OCI-LY1 (cell line): ENCODE results near the gene AFF2.
A peak's percentile ranks its signal among the peaks of the same experiment; 100 is the strongest.

ENCODE experiments used
- H2AFZ ChIP-seq: fragments of 200-600 bp; sonication (generic), shearing (Covaris generic); 2 replicates; pipeline ENCODE4 v1.6.0; 2014; ENCODE audit warnings: antibody characterized with exemption, mild to moderate bottlenecking, low read length
- H3F3A ChIP-seq: fragments of 200-600 bp; sonication (generic), shearing (Covaris generic); 2 replicates; pipeline ENCODE4 v1.6.0; 2014; ENCODE audit warnings: mild to moderate bottlenecking, antibody characterized with exemption, low read length, moderate library complexity; ENCODE audit not compliant: insufficient read depth
- H3K27ac ChIP-seq: fragments of 200-600 bp; sonication (generic); 2 replicates; pipeline ENCODE4 v1.5.1; 2014; ENCODE audit warnings: low read length, mixed run types, mild to moderate bottlenecking, low read depth; ENCODE audit not compliant: poor library complexity, severe bottlenecking
- H3K27me3 ChIP-seq: fragments of 200-600 bp; sonication (generic); 2 replicates; pipeline ENCODE4 v1.6.0; 2014; ENCODE audit warnings: antibody characterized with exemption, mild to moderate bottlenecking, low read length, moderate library complexity; ENCODE audit not compliant: insufficient read depth
- H3K36me3 ChIP-seq: fragments of 200-600 bp; sonication (generic); 2 replicates; pipeline ENCODE4 v1.6.1; 2014; ENCODE audit warnings: mild to moderate bottlenecking, antibody characterized with exemption, low read length, moderate library complexity, mixed read lengths; ENCODE audit not compliant: insufficient read depth
- H3K4me1 ChIP-seq: fragments of 200-600 bp; sonication (generic); 2 replicates; pipeline ENCODE4 v1.5.1; 2014; ENCODE audit warnings: mild to moderate bottlenecking, low read length, moderate library complexity; ENCODE audit not compliant: insufficient read depth, severe bottlenecking
- H3K4me2 ChIP-seq: fragments of 200-600 bp; sonication (generic), shearing (Covaris generic); 2 replicates; pipeline ENCODE4 v1.6.1; 2014; ENCODE audit warnings: low read length
- H3K4me3 ChIP-seq: fragments of 200-600 bp; sonication (generic); 2 replicates; pipeline ENCODE4 v1.5.1; 2014; ENCODE audit warnings: low read length, low read depth, mild to moderate bottlenecking, mixed read lengths; ENCODE audit not compliant: poor library complexity, severe bottlenecking
- H3K79me2 ChIP-seq: fragments of 200-600 bp; shearing (Covaris generic); 2 replicates; pipeline ENCODE4 v1.6.1; 2016; ENCODE audit warnings: mixed run types, low read length, mixed read lengths; ENCODE audit not compliant: insufficient read depth
- H3K9ac ChIP-seq: fragments of 200-600 bp; sonication (generic), shearing (Covaris generic); 2 replicates; pipeline ENCODE4 v1.6.1; 2014; ENCODE audit warnings: mild to moderate bottlenecking, low read length, mixed read lengths
- H3K9me2 ChIP-seq: fragments of 200-600 bp; sonication (generic), shearing (Covaris generic); 2 replicates; pipeline ENCODE4 v1.6.1; 2014; ENCODE audit warnings: low read depth, mild to moderate bottlenecking, low read length, mixed read lengths
- H3K9me3 ChIP-seq: fragments of 200-600 bp; shearing (Covaris generic); 2 replicates; pipeline ENCODE4 v1.6.1; 2014; ENCODE audit warnings: low read length, mixed read lengths
- H4K20me1 ChIP-seq: fragments of 200-600 bp; sonication (generic), shearing (Covaris generic); 2 replicates; pipeline ENCODE4 v1.6.0; 2016; ENCODE audit warnings: mild to moderate bottlenecking, low read length; ENCODE audit not compliant: insufficient read depth
- EZH2 ChIP-seq: fragments of 200-600 bp; sonication (generic), shearing (Covaris generic); IDR thresholded peaks from 2 replicates; pipeline ENCODE4 v1.8.0; 2017; ENCODE audit warnings: borderline replicate concordance, mixed run types, mild to moderate bottlenecking, antibody characterized with exemption, low read length, moderate library complexity, mixed read lengths
- TF ChIP-seq, protein P1 (sequence below): fragments of 200-600 bp; sonication (generic), shearing (Covaris generic); IDR thresholded peaks from 2 replicates; pipeline ENCODE4 v1.5.1; 2017; ENCODE audit warnings: mild to moderate bottlenecking, antibody characterized with exemption, low read length, moderate library complexity, mixed read lengths

AFF2 gene

DNA sequence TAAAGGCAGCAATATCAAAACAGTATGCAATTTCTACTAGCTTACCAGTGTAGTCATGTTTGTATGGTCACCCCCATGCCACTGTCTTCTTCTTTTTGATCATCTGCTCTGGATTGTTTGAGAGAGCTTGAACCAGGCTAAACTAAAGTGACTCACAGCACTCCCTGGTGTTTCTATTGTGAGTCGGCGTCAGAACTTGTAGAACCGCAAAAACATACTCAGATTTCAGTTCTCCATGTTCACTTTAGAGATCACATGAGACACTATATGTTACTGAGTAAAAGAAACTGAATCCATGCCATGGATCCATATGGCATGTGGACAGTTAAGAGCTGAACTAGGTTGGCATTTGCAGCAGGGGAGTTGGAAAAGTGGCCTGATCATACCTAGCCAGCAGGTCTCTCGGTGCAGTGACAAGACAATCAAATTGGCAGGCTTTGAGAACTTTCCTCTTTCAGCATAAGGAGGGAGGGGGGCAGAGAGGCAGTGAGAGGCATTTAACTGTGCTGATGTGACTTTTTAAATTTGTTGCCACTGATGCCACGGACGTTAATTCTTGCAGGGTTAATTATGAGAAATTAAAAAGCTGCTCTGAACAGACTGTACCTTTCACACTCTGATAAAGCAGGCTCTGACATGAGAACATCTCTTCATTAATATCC is 88.4 kb downstream of the AFF2 start:
- no peak overlapping the region for H2AFZ ChIP-seq
- H3K36me3 ChIP-seq, result no peaks in the 10 kb centered on the region
- H3K9ac ChIP-seq, result peak overlapping the region; percentile 53; the same call in 1 of the 2 replicates
- H3K4me2 ChIP-seq, result peak overlapping the region; percentile 73
- peaks cover 73% of the 10 kb centered on the region for H3K4me1 ChIP-seq
- H3K4me3 ChIP-seq, result peak overlapping the region; percentile 45
- peaks cover 4% of the 10 kb centered on the region; the same call in 1 of the 2 replicates for H3K79me2 ChIP-seq
- TF ChIP-seq EZH2, result no peak
- TF ChIP-seq, protein P1, sequence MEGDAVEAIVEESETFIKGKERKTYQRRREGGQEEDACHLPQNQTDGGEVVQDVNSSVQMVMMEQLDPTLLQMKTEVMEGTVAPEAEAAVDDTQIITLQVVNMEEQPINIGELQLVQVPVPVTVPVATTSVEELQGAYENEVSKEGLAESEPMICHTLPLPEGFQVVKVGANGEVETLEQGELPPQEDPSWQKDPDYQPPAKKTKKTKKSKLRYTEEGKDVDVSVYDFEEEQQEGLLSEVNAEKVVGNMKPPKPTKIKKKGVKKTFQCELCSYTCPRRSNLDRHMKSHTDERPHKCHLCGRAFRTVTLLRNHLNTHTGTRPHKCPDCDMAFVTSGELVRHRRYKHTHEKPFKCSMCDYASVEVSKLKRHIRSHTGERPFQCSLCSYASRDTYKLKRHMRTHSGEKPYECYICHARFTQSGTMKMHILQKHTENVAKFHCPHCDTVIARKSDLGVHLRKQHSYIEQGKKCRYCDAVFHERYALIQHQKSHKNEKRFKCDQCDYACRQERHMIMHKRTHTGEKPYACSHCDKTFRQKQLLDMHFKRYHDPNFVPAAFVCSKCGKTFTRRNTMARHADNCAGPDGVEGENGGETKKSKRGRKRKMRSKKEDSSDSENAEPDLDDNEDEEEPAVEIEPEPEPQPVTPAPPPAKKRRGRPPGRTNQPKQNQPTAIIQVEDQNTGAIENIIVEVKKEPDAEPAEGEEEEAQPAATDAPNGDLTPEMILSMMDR, result peak; percentile 37; the same call in 1 of the 2 replicates
- H3K27me3 ChIP-seq, result no peaks in the 10 kb centered on the region
- H3K27ac ChIP-seq, result peak overlapping the region; percentile 83
- H4K20me1 ChIP-seq, result no peaks in the 10 kb centered on the region
- H3K9me3 ChIP-seq, result no peaks in the 10 kb centered on the region
- no peaks in the 10 kb centered on the region for H3F3A ChIP-seq
- H3K9me2 ChIP-seq, result no peaks in the 10 kb centered on the region

DNA sequence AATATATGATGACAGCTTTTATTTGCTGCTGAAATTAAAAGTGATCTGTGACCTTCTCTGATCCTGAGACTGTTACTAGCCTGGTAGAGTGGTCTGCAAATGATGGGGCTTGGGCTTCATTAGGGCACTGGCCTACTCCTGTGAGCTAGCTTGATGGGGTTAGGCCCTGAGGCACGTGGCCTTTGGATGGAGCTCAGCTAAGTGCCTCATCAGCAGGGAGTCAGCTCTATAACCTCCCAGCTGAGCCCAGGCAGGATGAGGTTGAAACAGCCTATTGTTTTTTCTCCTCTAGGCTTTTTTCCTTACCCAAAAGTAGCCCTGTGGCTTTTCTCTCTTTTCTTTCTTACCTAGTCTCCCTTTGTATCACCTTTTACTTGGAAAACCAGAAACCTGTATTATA is 92.2 kb downstream of the AFF2 start:
- Histone ChIP-seq H3K4me3 (no peak overlapping the region), H3K4me1 (peaks cover 87% of the 10 kb centered on the region), H3K36me3 (no peaks in the 10 kb centered on the region), H3K9me3 (no peaks in the 10 kb centered on the region), H3K79me2 (peaks cover 7% of the 10 kb centered on the region; the same call in 1 of the 2 replicates), H3K4me2 (peak overlapping the region; percentile 37; the same call in 1 of the 2 replicates), H3K9me2 (no peaks in the 10 kb centered on the region), H3K27ac (peak overlapping the region; percentile 83), H4K20me1 (no peaks in the 10 kb centered on the region), H3K27me3 (no peaks in the 10 kb centered on the region), H3K9ac (no peak overlapping the region; the same call in 1 of the 2 replicates), H2AFZ (no peak overlapping the region), H3F3A (no peaks in the 10 kb centered on the region)
- TF ChIP-seq, protein P1, result no peak

DNA sequence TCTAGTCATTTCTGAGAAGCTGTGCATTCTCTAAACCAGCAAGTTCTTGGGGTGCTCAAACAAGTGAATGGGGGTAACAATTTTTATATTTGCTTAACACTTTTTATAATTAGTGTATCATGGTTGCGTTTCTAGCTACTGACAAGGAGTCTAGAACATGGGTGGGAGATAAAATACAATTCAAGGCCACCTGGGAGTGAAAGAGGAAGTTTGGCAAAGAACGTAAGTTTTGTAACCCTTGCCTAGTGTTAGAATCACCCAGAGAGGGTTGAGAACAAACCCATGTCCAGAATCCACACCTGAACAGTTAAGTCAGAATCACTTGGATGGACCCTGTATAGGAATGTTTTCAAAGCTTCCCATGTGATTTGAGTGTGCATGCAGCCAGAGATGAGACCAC is 92.7 kb downstream of the AFF2 start:
- Histone ChIP-seq H3K79me2 (peaks cover 7% of the 10 kb centered on the region; the same call in 1 of the 2 replicates), H3K9me3 (no peaks in the 10 kb centered on the region), H3K4me3 (no peak overlapping the region), H3K9me2 (no peaks in the 10 kb centered on the region), H3F3A (no peaks in the 10 kb centered on the region), H3K27me3 (no peaks in the 10 kb centered on the region), H3K4me2 (peak overlapping the region; percentile 37; the same call in 1 of the 2 replicates), H2AFZ (no peak overlapping the region), H3K4me1 (peaks cover 84% of the 10 kb centered on the region), H4K20me1 (no peaks in the 10 kb centered on the region), H3K36me3 (no peaks in the 10 kb centered on the region), H3K9ac (no peak overlapping the region; the same call in 1 of the 2 replicates), H3K27ac (peak overlapping the region; percentile 83)
- no peak for TF ChIP-seq EZH2
- TF ChIP-seq, protein P1, result no peak
